Neural cell (in vitro differentiated cells): ENCODE data around the gene GANC. TPM values are rescaled to one million over a fixed set of nuclear protein-coding genes. Genes with fewer than 3 reads are reported as not detected.

Experiments used
- H2AFZ ChIP-seq: fragments of 200-600, 300-800 bp; sonication (generic), shearing (Covaris generic); 2 replicates; pipeline ENCODE4 v1.6.0; 2014; ENCODE audit warnings: low read depth, mild to moderate bottlenecking, antibody characterized with exemption, low read length, moderate library complexity
- H3F3A ChIP-seq: fragments of 200-600 bp; shearing (Covaris generic); 2 replicates; pipeline ENCODE4 v1.6.1; 2016; ENCODE audit warnings: mild to moderate bottlenecking, moderate library complexity, mixed read lengths, antibody characterized with exemption, low read length; ENCODE audit not compliant: insufficient read depth, poor library complexity, severe bottlenecking
- H3K27ac ChIP-seq: fragments of 200-600, 300-800 bp; sonication (generic), shearing (Covaris generic); 2 replicates; pipeline ENCODE4 v1.5.1; 2014; ENCODE audit warnings: mild to moderate bottlenecking, low read length, moderate library complexity
- H3K27me3 ChIP-seq: fragments of 300-800, 200-600 bp; sonication (generic), shearing (Covaris generic); 2 replicates; pipeline ENCODE4 v1.6.0; 2014; ENCODE audit warnings: mild to moderate bottlenecking, low read depth, low read length, moderate library complexity; ENCODE audit not compliant: insufficient read depth
- H3K36me3 ChIP-seq: fragments of 300-800, 200-600 bp; sonication (generic), shearing (Covaris generic); 2 replicates; pipeline ENCODE4 v1.5.1; 2014; ENCODE audit warnings: mild to moderate bottlenecking, antibody characterized with exemption, low read length, moderate library complexity; ENCODE audit not compliant: insufficient read depth
- H3K4me2 ChIP-seq: fragments of 300-800, 200-600 bp; sonication (generic), shearing (Covaris generic); 2 replicates; pipeline ENCODE4 v1.6.0; 2014; ENCODE audit warnings: mild to moderate bottlenecking, low read length
- H3K4me3 ChIP-seq: fragments of 300-800, 200-600 bp; sonication (generic), shearing (Covaris generic); 2 replicates; pipeline ENCODE4 v1.5.1; 2014; ENCODE audit warnings: mild to moderate bottlenecking, low read length, moderate library complexity
- H3K79me2 ChIP-seq: fragments of 200-600 bp; shearing (Covaris generic); replicated peaks from 2 replicates; pipeline ENCODE4 v1.6.0; 2014; ENCODE audit warnings: mild to moderate bottlenecking, low read length, moderate library complexity; ENCODE audit not compliant: insufficient read depth
- H3K9ac ChIP-seq: fragments of 300-800, 200-600 bp; sonication (generic), shearing (Covaris generic); 2 replicates; pipeline ENCODE4 v1.6.1; 2016; ENCODE audit warnings: mild to moderate bottlenecking, low read length, mixed read lengths
- H3K9me2 ChIP-seq: fragments of 200-600 bp; shearing (Covaris generic); 2 replicates; pipeline ENCODE4 v1.6.1; 2016; ENCODE audit warnings: mild to moderate bottlenecking, low read length, mixed read lengths; ENCODE audit not compliant: insufficient read depth
- H3K9me3 ChIP-seq: fragments of 200-600, 300-800 bp; sonication (generic), shearing (Covaris generic); 2 replicates; pipeline ENCODE4 v1.6.1; 2016; ENCODE audit warnings: mild to moderate bottlenecking, mixed run types, low read length, moderate library complexity, mixed read lengths
- H4K20me1 ChIP-seq: fragments of 200-600 bp; shearing (Covaris generic); 2 replicates; pipeline ENCODE4 v1.6.1; 2016; ENCODE audit warnings: mild to moderate bottlenecking, mixed run types; ENCODE audit not compliant: insufficient read depth
- CTCF ChIP-seq: fragments of 450-650 bp; IDR thresholded peaks from 2 replicates; pipeline ENCODE4 v1.5.1; 2014; ENCODE audit warnings: antibody characterized with exemption, mild to moderate bottlenecking, moderate library complexity; ENCODE audit not compliant: poor library complexity, severe bottlenecking
- EP300 ChIP-seq: fragments of 450-650 bp; conservative IDR thresholded peaks from 2 replicates; pipeline ENCODE4 v1.6.1; 2014; ENCODE audit warnings: antibody characterized with exemption, mild to moderate bottlenecking, moderate library complexity; ENCODE audit not compliant: poor library complexity, severe bottlenecking
- EZH2 ChIP-seq: fragments of 200-600, 300-800 bp; shearing (Covaris generic), sonication (generic); IDR thresholded peaks from 2 replicates; pipeline ENCODE4 v1.6.1; 2014; ENCODE audit warnings: antibody characterized with exemption, low read length, borderline replicate concordance, mild to moderate bottlenecking; ENCODE audit not compliant: insufficient read depth, poor library complexity, severe bottlenecking
- MXI1 ChIP-seq: fragments of 450-650 bp; conservative IDR thresholded peaks from 2 replicates; pipeline ENCODE4 v1.6.1; 2014; ENCODE audit warnings: antibody characterized with exemption, mild to moderate bottlenecking; ENCODE audit not compliant: poor library complexity, severe bottlenecking
- POLR2AphosphoS5 ChIP-seq: IDR thresholded peaks from 2 replicates; pipeline ENCODE4 v1.6.1; 2012
- RAD21 ChIP-seq: fragments of 450-650 bp; conservative IDR thresholded peaks from 2 replicates; pipeline ENCODE4 v1.6.1; 2014; ENCODE audit warnings: antibody characterized with exemption, mild to moderate bottlenecking, moderate library complexity
- REST ChIP-seq: IDR thresholded peaks from 2 replicates; pipeline ENCODE4 v1.6.1; 2012; ENCODE audit warnings: borderline replicate concordance
- SMC3 ChIP-seq: fragments of 450-650 bp; conservative IDR thresholded peaks from 2 replicates; pipeline ENCODE4 v1.6.1; 2014; ENCODE audit warnings: antibody characterized with exemption, mild to moderate bottlenecking, moderate library complexity; ENCODE audit not compliant: poor library complexity
- TAF1 ChIP-seq: IDR thresholded peaks from 2 replicates; pipeline ENCODE4 v1.6.1; 2012; ENCODE audit warnings: low read depth
- polyA plus RNA-seq: library from polyadenylated mRNA; depleted of rRNA; stranded (reverse); fragments of >200 nt; gene quantifications from 2 replicates; pipeline ENCODE4 v1.2.3, GENCODE V29; 2014

The GANC gene
- polyA plus RNA-seq, 1 donor from 2014 or later = 6.0 TPM

DNA sequence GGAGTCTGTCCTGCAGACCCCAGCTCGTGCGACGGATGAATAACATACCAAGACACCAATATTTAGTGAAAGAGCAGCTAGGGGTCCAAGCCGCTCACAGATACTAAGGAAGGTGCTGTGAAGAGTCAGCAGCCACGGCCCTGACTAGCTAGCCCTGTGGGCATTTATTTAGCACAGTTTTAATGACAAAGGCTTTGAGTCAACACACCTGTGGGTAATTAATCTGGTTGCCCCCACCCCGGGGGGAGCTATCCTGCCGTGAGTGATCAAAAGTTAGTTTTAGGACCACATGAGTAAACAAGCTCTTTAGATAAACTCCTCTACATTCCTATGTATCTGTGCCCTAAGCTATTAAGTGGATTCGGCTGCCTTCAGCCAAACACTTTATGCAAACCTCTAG, 105.0 kb downstream of the GANC start:
- no peaks in the 10 kb centered on the region for H3K9me3 ChIP-seq
- no peak overlapping the region for H3K4me2 ChIP-seq
- no peaks in the 10 kb centered on the region for H3K27me3 ChIP-seq
- H3K4me3 ChIP-seq = no peak overlapping the region
- no peak for TF ChIP-seq POLR2AphosphoS5
- TF ChIP-seq EP300 = no peak
- no peak for TF ChIP-seq TAF1
- TF ChIP-seq CTCF = no peak
- no peak for TF ChIP-seq REST
- TF ChIP-seq EZH2 = no peak
- TF ChIP-seq RAD21 = no peak
- TF ChIP-seq SMC3 = no peak
- TF ChIP-seq MXI1 = no peak
- H2AFZ ChIP-seq = no peak overlapping the region
- H3K27ac ChIP-seq = no peak overlapping the region
- no peaks in the 10 kb centered on the region for H3F3A ChIP-seq
- no peaks in the 10 kb centered on the region for H3K9me2 ChIP-seq
- H4K20me1 ChIP-seq = no peaks in the 10 kb centered on the region
- no peaks in the 10 kb centered on the region for H3K79me2 ChIP-seq
- no peaks in the 10 kb centered on the region for H3K36me3 ChIP-seq
- H3K9ac ChIP-seq = no peak overlapping the region

GRCh38 chr15:42384597-42384996, 111.6 kb downstream of the GANC start:
- H2AFZ ChIP-seq = no peak overlapping the region
- no peaks in the 10 kb centered on the region for H3K27me3 ChIP-seq
- H3K4me2 ChIP-seq = no peak overlapping the region
- no peaks in the 10 kb centered on the region for H3F3A ChIP-seq
- no peak overlapping the region for H3K9ac ChIP-seq
- H3K79me2 ChIP-seq = no peaks in the 10 kb centered on the region
- H3K9me3 ChIP-seq = no peaks in the 10 kb centered on the region
- H3K27ac ChIP-seq = no peak overlapping the region
- no peak for TF ChIP-seq EZH2
- no peak for TF ChIP-seq SMC3
- H4K20me1 ChIP-seq = no peaks in the 10 kb centered on the region
- no peaks in the 10 kb centered on the region for H3K36me3 ChIP-seq
- H3K4me3 ChIP-seq = no peak overlapping the region
- no peaks in the 10 kb centered on the region for H3K9me2 ChIP-seq
